ENCODE data around the gene EEF1A2.

Gene EEF1A2

GRCh38 chr20:63458170-63459069 is 40.5 kb downstream of the EEF1A2 start:
- no peak for ATAC-seq
- TF ChIP-seq PATZ1 (CRISPR knock-in tag; IDR thresholded peaks at IDR 0.05; ENCODE audit: borderline replicate concordance) (no peak), TCF4 (CRISPR knock-in tag; IDR thresholded peaks at IDR 0.05; ENCODE audit: borderline replicate concordance) (no peak), RARB (CRISPR knock-in tag; IDR thresholded peaks at IDR 0.05) (no peak), CSRNP3 (CRISPR knock-in tag; IDR thresholded peaks at IDR 0.05) (no peak), BACH2 (CRISPR knock-in tag; IDR thresholded peaks at IDR 0.05; ENCODE audit: borderline replicate concordance) (no peak), GLIS3 (CRISPR knock-in tag; IDR thresholded peaks at IDR 0.05) (no peak), ZNF70 (CRISPR knock-in tag; IDR thresholded peaks at IDR 0.05) (no peak), CSDC2 (CRISPR knock-in tag; IDR thresholded peaks at IDR 0.05) (no peak), TSHZ2 (CRISPR knock-in tag; IDR thresholded peaks at IDR 0.05) (no peak), ZC3H10 (CRISPR knock-in tag; IDR thresholded peaks at IDR 0.05) (no peak), ISL1 (CRISPR knock-in tag; IDR thresholded peaks at IDR 0.05) (no peak), CREB5 (CRISPR knock-in tag; IDR thresholded peaks at IDR 0.05; ENCODE audit: low read depth) (no peak), OSR1 (CRISPR knock-in tag; IDR thresholded peaks at IDR 0.05) (no peak), ESRRG (CRISPR knock-in tag; IDR thresholded peaks at IDR 0.05) (no peak), ZFP30 (CRISPR knock-in tag; IDR thresholded peaks at IDR 0.05) (no peak), SNAI2 (CRISPR knock-in tag; IDR thresholded peaks at IDR 0.05) (no peak), POU6F1 (CRISPR knock-in tag; IDR thresholded peaks at IDR 0.05; ENCODE audit: borderline replicate concordance, low read depth) (no peak), TOX (CRISPR knock-in tag; IDR thresholded peaks at IDR 0.05; ENCODE audit: borderline replicate concordance) (no peak), ARNTL (CRISPR knock-in tag; IDR thresholded peaks at IDR 0.05; ENCODE audit: borderline replicate concordance, low read depth) (no peak), ZFP3 (CRISPR knock-in tag; IDR thresholded peaks at IDR 0.05) (no peak)

- ATAC-seq: no peak
- TF ChIP-seq ZNF8 (CRISPR knock-in tag; IDR thresholded peaks at IDR 0.05): no peak
- no peak for TF ChIP-seq ZFP3 (CRISPR knock-in tag; IDR thresholded peaks at IDR 0.05)
- no peak for TF ChIP-seq OSR1 (CRISPR knock-in tag; IDR thresholded peaks at IDR 0.05)
- no peak for TF ChIP-seq CREB5 (CRISPR knock-in tag; IDR thresholded peaks at IDR 0.05; ENCODE audit: low read depth)
- TF ChIP-seq RARB (CRISPR knock-in tag; IDR thresholded peaks at IDR 0.05): no peak
- no peak for TF ChIP-seq PATZ1 (CRISPR knock-in tag; IDR thresholded peaks at IDR 0.05; ENCODE audit: borderline replicate concordance)
- no peak for TF ChIP-seq ZNF70 (CRISPR knock-in tag; IDR thresholded peaks at IDR 0.05)
- no peak for TF ChIP-seq ISL1 (CRISPR knock-in tag; IDR thresholded peaks at IDR 0.05)
- TF ChIP-seq SNAI2 (CRISPR knock-in tag; IDR thresholded peaks at IDR 0.05): no peak
- no peak for TF ChIP-seq ZC3H10 (CRISPR knock-in tag; IDR thresholded peaks at IDR 0.05)
- TF ChIP-seq POU6F1 (CRISPR knock-in tag; IDR thresholded peaks at IDR 0.05; ENCODE audit: borderline replicate concordance, low read depth): no peak
- no peak for TF ChIP-seq BACH2 (CRISPR knock-in tag; IDR thresholded peaks at IDR 0.05; ENCODE audit: borderline replicate concordance)
- TF ChIP-seq CSRNP3 (CRISPR knock-in tag; IDR thresholded peaks at IDR 0.05): no peak
- no peak for TF ChIP-seq TOX (CRISPR knock-in tag; IDR thresholded peaks at IDR 0.05; ENCODE audit: borderline replicate concordance)
Observed at GRCh38 chr20:63457737-63458136, 41.1 kb downstream of the EEF1A2 start.

Data from SK-N-SH treated with all-trans-retinoic acid at 6 μM for 48 hours (cell line).